Natural killer cell (primary cell): Measurements from ENCODE around the gene MUC5AC. TPM values are rescaled to one million over a fixed set of nuclear protein-coding genes. Genes with fewer than 3 reads are reported as not detected.

Source experiments
- ATAC-seq, 3 donors: fragments of 150-1000 bp in 2 of 3; fragments of 200-7000 bp in 1 of 3; cut with Tn5 transposase; 1 replicate in 1 of 3; 2 replicates in 2 of 3; pipeline ENCODE4 v1.10.0; 2021; ENCODE audit warnings: mild to moderate bottlenecking in 2 of 3, moderate library complexity in 2 of 3
- DNase-seq, 2 donors: peaks; one replicate each; pipeline versions ENCODE4 v3.0.0 to v3.0.0-alpha.2; 2013 to 2021; ENCODE audit warnings: mixed read lengths in 1 of 2
- H3K27ac ChIP-seq: one replicate; pipeline ENCODE4 v1.5.1; 2013; ENCODE audit warnings: mild to moderate bottlenecking, low read length
- H3K27me3 ChIP-seq: one replicate; pipeline ENCODE4 v1.6.1; 2013; ENCODE audit warnings: low read length; ENCODE audit not compliant: control insufficient read depth, insufficient read depth
- H3K36me3 ChIP-seq: one replicate; pipeline ENCODE4 v1.6.1; 2013; ENCODE audit warnings: low read length; ENCODE audit not compliant: control insufficient read depth, insufficient read depth
- H3K4me1 ChIP-seq: one replicate; pipeline ENCODE4 v1.6.1; 2013; ENCODE audit warnings: low read length; ENCODE audit not compliant: control insufficient read depth, insufficient read depth
- H3K4me3 ChIP-seq: one replicate; pipeline ENCODE4 v1.5.1; 2013; ENCODE audit warnings: low read length
- H3K9me3 ChIP-seq: one replicate; pipeline ENCODE4 v1.6.1; 2013; ENCODE audit warnings: low read length; ENCODE audit not compliant: control insufficient read depth, insufficient read depth
- H3K27ac Mint-ChIP-seq, 2 donors: one replicate each; pipeline ENCODE4 v1.8.0; 2022; ENCODE audit warnings: mild to moderate bottlenecking in 2 of 2, mixed read lengths in 2 of 2, moderate library complexity in 1 of 2
- H3K27me3 Mint-ChIP-seq, 2 donors: one replicate each; pipeline ENCODE4 v1.8.0; 2022; ENCODE audit warnings: low read depth in 2 of 2, mixed read lengths in 2 of 2
- H3K36me3 Mint-ChIP-seq: one replicate; pipeline ENCODE4 v1.8.0; 2022; ENCODE audit warnings: mixed read lengths
- H3K4me1 Mint-ChIP-seq, 2 donors: one replicate each; pipeline ENCODE4 v1.8.0; 2022; ENCODE audit warnings: mixed read lengths in 2 of 2
- H3K4me3 Mint-ChIP-seq: one replicate; pipeline ENCODE4 v1.8.0; 2022; ENCODE audit warnings: mild to moderate bottlenecking, moderate library complexity, mixed read lengths
- H3K9me3 Mint-ChIP-seq, 2 donors: one replicate each; pipeline ENCODE4 v1.8.0; 2022; ENCODE audit warnings: mixed read lengths in 2 of 2
- CTCF ChIP-seq: fragments of 200-600 bp; IDR thresholded peaks from one replicate; pipeline ENCODE4 v1.8.0; 2022; ENCODE audit warnings: antibody characterized with exemption
- whole genome bisulfite sequencing: methylation state at CpG from one replicate; pipeline ENCODE4 v1.1.7; 2013; ENCODE audit warnings: missing lambda C conversion rate; ENCODE audit not compliant: insufficient coverage; 5-methylcytosine and 5-hydroxymethylcytosine counted together
- intact Hi-C: fragments of 100-400 bp; cut with micrococcal nuclease; formaldehyde crosslinking; loops from one replicate; pipeline ENCODE4 v1.14.2; 2022
- total RNA-seq, 4 donors: library from RNA; stranded (reverse); fragments of 120-200 nt in 1 of 4; gene quantifications; one replicate each; pipeline versions ENCODE4 v1.2.3 to v1.2.4, GENCODE V29; 2013 to 2022

The MUC5AC gene
- total RNA-seq, 3 donors from 2014 or later (not counting 1 experiment from before 2014, with no cell fraction given), result not detected

- H3K27ac ChIP-seq, result no peak overlapping the region
- no peaks in the 10 kb centered on the region for H3K9me3 ChIP-seq
- TF ChIP-seq CTCF, result no peak
- no peaks in the 10 kb centered on the region for H3K27me3 ChIP-seq
- intact Hi-C loops, result no loop called here
- no peaks in the 10 kb centered on the region for H3K36me3 ChIP-seq
- peaks cover 13% of the 10 kb centered on the region for H3K4me1 ChIP-seq
- H3K27ac Mint-ChIP-seq, result no peak overlapping the region
- WGBS, result 89% methylated on average over 10 of the region's 10 CpGs
- no peak overlapping the region for H3K4me3 Mint-ChIP-seq
- no peak for DNase-seq
- H3K27me3 Mint-ChIP-seq, result peaks cover 0 to 3% of the 10 kb centered on the region in 2 donors
- H3K36me3 Mint-ChIP-seq, result no peaks in the 10 kb centered on the region
- ATAC-seq, result no peak
- no peaks in the 10 kb centered on the region for H3K9me3 Mint-ChIP-seq
- H3K4me1 Mint-ChIP-seq, result peaks cover 0 to 7% of the 10 kb centered on the region in 2 donors
- H3K4me3 ChIP-seq, result no peak overlapping the region
These were observed 7.6 kb upstream of the MUC5AC start for GRCh38 chr11:1150116-1150515.

- H3K27me3 ChIP-seq, result no peaks in the 10 kb centered on the region
- peaks cover 0 to 7% of the 10 kb centered on the region in 2 donors for H3K4me1 Mint-ChIP-seq
- peaks cover 13% of the 10 kb centered on the region for H3K4me1 ChIP-seq
- H3K36me3 ChIP-seq, result no peaks in the 10 kb centered on the region
- H3K36me3 Mint-ChIP-seq, result no peaks in the 10 kb centered on the region
- no peak overlapping the region for H3K4me3 ChIP-seq
- 35% methylated on average over 18 of the region's 18 CpGs for WGBS
- intact Hi-C loops, result no loop called here
- H3K9me3 ChIP-seq, result no peaks in the 10 kb centered on the region
- H3K4me3 Mint-ChIP-seq, result no peak overlapping the region
- H3K27me3 Mint-ChIP-seq, result peaks cover 0 to 3% of the 10 kb centered on the region in 2 donors
- TF ChIP-seq CTCF, result no peak
- no peak overlapping the region for H3K27ac Mint-ChIP-seq
- no peaks in the 10 kb centered on the region for H3K9me3 Mint-ChIP-seq
- DNase-seq (no peak), ATAC-seq (no peak)
- H3K27ac ChIP-seq, result no peak overlapping the region
These were observed 6.9 kb upstream of the MUC5AC start for GRCh38 chr11:1150769-1151365.

- TF ChIP-seq CTCF, result no peak
These were observed 6.1 kb upstream of the MUC5AC start for GRCh38 chr11:1151366-1152315.

More at GRCh38 chr11:1151366-1152315, 6.1 kb upstream of the MUC5AC start:
- no peaks in the 10 kb centered on the region for H3K9me3 Mint-ChIP-seq
- no peaks in the 10 kb centered on the region for H3K36me3 Mint-ChIP-seq
- Histone ChIP-seq H3K4me1 (peaks cover 13% of the 10 kb centered on the region), H3K36me3 (no peaks in the 10 kb centered on the region), H3K4me3 (no peak overlapping the region), H3K9me3 (no peaks in the 10 kb centered on the region), H3K27me3 (no peaks in the 10 kb centered on the region), H3K27ac (no peak overlapping the region)
- H3K4me1 Mint-ChIP-seq, result peaks cover 0 to 7% of the 10 kb centered on the region in 2 donors
- intact Hi-C loops, result no loop called here
- peak in 1 of 2 donors; percentile 7 for DNase-seq
- ATAC-seq, result no peak
- H3K27ac Mint-ChIP-seq, result no peak overlapping the region
- H3K4me3 Mint-ChIP-seq, result no peak overlapping the region
- peaks cover 0 to 3% of the 10 kb centered on the region in 2 donors for H3K27me3 Mint-ChIP-seq
- WGBS, result 69% methylated on average over 22 of the region's 22 CpGs
